GM21367 (cell line): Measurements from ENCODE around the gene POLR1D.

ENCODE experiments used
- ATAC-seq: cut with Tn5 transposase; IDR thresholded peaks from one replicate; pipeline ENCODE4 v1.9.1; 2021; ENCODE audit not compliant: unreplicated experiment

The POLR1D gene

GRCh38 chr13:27621366-27622101, at the start of gene POLR1D:
Gene POLR1D, plus strand, starts transcription at chr13:27621892. Its CDS starts 92 bp downstream, at chr13:27621984.
- ATAC-seq = peak; percentile 44

- ATAC-seq = no peak
Measured at GRCh38 chr13:27572234-27572901, 49.3 kb upstream of the POLR1D start.

- no peak for ATAC-seq
Measured at GRCh38 chr13:27573265-27573664, 48.4 kb upstream of the POLR1D start.

- no peak for ATAC-seq
Measured at GRCh38 chr13:27574661-27575060, 47.0 kb upstream of the POLR1D start.

- no peak for ATAC-seq
Measured at GRCh38 chr13:27578121-27579030, 43.3 kb upstream of the POLR1D start.

- ATAC-seq = no peak
Measured at GRCh38 chr13:27583645-27584044, 38.0 kb upstream of the POLR1D start.

GRCh38 chr13:27587095-27587746, 34.5 kb upstream of the POLR1D start:
- no peak for ATAC-seq

GRCh38 chr13:27588405-27588804, 33.3 kb upstream of the POLR1D start:
- ATAC-seq = no peak

- ATAC-seq = no peak
Measured at GRCh38 chr13:27592865-27593264, 28.8 kb upstream of the POLR1D start.

- no peak for ATAC-seq
Measured at GRCh38 chr13:27593267-27593666, 28.4 kb upstream of the POLR1D start.

- no peak for ATAC-seq
Measured at GRCh38 chr13:27595055-27595811, 26.5 kb upstream of the POLR1D start.

GRCh38 chr13:27599096-27599495, 22.6 kb upstream of the POLR1D start:
- no peak for ATAC-seq

GRCh38 chr13:27599845-27600553, 21.7 kb upstream of the POLR1D start:
- no peak for ATAC-seq

GRCh38 chr13:27600711-27601110, 21.0 kb upstream of the POLR1D start:
- ATAC-seq = no peak

GRCh38 chr13:27601208-27601607, 20.5 kb upstream of the POLR1D start:
- no peak for ATAC-seq

- ATAC-seq = no peak
Measured at GRCh38 chr13:27601803-27602202, 19.9 kb upstream of the POLR1D start.

- no peak for ATAC-seq
Measured at GRCh38 chr13:27605099-27605498, 16.6 kb upstream of the POLR1D start.

- no peak for ATAC-seq
Measured at GRCh38 chr13:27605610-27606200, 16.0 kb upstream of the POLR1D start.

- ATAC-seq = no peak
Measured at GRCh38 chr13:27607125-27607524, 14.6 kb upstream of the POLR1D start.
